Stimulated activated CD8-positive, alpha-beta memory T cell treated with anti-CD3 and anti-CD28 coated beads, Interleukin-7, amount 100 ng/mL, for 24 hours (primary cell): ENCODE data around the gene ASB7.
"Not testable (repeated sequence)": the region's sequence is repeated elsewhere in the genome, so short reads cannot be mapped to it uniquely, and the experiment has no call there.

Experiments used
- DNase-seq: peaks from one replicate; pipeline ENCODE4 v3.0.0-alpha.2; 2020; ENCODE audit warnings: low read depth

Gene ASB7, protein sequence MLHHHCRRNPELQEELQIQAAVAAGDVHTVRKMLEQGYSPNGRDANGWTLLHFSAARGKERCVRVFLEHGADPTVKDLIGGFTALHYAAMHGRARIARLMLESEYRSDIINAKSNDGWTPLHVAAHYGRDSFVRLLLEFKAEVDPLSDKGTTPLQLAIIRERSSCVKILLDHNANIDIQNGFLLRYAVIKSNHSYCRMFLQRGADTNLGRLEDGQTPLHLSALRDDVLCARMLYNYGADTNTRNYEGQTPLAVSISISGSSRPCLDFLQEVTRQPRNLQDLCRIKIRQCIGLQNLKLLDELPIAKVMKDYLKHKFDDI

DNA sequence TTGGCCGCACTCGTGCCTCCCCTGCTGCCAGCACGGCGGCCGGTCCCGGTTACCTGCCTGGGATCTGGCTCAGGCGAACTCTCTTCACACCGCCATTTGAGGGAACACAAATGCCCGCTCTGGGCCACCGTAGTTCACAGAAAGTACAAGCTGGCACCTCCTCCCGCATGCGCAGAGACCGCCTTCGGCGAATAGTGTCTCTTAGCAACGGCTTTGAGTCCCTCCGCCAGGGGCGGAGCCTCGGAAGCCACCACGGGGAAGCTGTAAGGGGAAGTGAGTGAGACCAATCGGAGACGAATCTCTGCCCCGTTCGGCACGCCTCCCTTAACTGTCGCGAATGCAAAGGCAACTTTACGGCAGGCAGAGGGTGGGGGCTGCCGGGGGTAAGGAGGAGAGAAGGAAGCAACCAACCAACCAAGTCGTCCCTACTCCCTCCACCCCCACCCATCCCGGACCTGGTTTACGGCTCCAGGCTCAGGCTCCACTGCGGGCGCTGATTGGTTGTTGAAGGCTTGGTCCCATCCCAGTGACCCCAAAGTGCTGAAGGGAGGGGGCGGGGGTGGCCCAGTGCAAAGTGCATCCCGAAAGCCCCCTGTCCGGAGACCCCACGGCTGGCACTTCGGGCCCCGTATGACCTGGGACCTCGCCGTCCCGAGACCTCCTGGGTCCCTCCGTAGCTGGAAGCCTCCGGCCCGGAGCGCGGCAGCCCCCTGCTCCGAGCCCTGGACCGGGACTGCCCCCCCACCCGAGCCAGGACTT, at the start of gene ASB7, which contains the start of gene LINS1:
Gene ASB7, plus strand, starts transcription at position 526 of the 759 bp plus-strand sequence. CDS start 9,628 bp downstream, outside the sequence.
Gene LINS1, minus strand, starts transcription at position 121 of the 759 bp plus-strand sequence. CDS start 21,342 bp downstream, outside the sequence.
- peak; percentile 98 for DNase-seq

DNA sequence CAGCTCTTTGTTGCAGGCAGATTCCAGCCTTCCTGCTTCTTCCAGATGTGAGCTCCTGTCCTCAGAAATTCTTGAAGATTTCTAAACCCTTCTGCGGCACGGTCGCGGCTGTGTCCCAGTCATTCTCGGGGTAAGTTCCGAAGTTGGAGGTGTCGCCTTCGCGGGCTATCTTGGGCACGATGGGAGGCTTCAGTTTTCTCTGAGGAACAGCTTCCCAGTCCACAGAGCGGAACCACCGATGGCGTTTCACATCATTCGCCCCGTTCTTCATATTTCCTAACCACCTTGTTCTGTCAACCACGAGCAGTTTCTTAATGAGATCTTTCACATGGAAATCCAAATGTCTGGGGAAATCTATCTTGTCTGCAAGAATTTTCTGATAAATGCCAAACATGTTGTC, 48.9 kb upstream of the ASB7 start:
- no peak for DNase-seq

DNA sequence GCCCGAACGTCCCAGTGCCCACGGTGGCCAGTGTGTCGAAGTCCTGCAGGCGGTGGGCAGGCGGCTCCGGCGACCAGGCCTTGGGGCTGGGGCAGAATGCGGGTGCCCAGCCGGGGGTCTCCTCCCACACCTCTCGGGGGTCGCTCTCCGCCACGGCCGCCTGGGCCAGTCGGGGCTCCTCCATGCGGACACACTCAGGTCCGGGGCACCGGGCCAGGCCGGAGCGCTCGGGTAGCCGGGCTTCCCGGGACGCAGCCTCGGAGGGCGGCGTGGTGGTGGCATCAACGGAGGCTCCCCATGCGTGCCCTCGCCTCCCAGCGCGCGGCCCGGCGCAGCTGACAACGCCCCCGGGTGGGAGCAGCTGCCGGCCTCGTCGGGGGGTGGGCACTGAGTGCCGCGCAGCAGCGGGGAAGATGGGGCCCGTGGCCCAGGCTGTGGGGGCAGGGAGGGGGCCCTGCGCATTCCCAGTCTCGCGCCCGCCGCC, 43.6 kb upstream of the ASB7 start:
- DNase-seq, result no peak

DNA sequence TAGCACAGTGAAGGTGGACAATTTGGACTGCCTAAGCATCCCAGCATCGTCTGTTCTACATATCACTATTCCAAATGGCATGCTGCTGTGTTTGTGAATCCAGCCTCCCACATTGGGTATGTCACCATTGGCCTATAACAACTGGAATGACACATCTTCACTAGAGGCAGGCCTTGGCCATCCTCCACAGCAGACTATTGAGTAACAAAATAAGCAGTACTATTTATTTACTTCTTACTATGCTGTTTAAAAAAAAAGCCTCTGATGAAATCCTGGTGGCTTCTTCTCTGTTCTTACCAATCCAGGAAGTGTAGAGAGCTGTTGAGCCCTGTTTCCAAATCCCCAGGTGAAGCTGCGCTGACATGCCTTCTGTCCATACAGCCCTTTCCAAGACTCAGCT, 43.1 kb upstream of the ASB7 start:
- no peak for DNase-seq

DNA sequence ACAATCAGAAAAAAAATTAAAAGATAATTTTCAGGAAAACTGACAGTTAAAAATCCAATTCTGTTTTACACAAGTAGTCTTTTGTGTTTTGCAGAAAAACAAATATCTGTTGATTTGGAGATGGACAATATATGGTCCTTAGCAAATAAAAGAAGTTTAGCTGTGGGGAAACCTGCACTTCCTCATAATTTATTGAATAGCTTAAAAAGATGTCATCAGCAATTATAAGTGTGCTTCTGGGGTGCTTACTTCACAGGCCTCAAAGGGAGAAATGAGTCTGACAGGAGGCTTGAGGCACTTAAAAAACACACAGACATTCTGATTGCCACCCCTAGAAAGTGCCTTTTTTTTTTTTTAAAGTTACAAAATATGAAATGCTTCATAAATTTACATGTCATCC, 42.1 kb upstream of the ASB7 start:
- no peak for DNase-seq

DNA sequence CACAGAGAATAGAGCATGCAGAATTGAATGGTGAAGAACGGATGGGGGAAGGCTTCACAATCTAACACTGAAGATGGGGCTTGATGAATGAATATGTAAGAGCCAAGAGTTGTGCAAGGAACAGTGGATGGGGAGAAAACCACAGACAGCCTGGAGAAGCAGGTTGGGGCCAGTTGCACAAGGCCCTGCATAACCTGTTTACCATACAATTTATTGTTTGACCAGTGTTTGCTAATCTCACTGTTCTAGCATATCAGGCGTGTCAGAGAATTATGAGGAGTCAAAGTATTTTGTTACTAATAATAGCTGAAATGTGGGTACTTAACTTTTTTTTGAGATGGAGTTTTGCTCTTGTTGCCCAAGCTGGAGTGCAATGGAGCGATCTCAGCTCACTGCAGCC, 36.8 kb upstream of the ASB7 start:
- no peak for DNase-seq

DNA sequence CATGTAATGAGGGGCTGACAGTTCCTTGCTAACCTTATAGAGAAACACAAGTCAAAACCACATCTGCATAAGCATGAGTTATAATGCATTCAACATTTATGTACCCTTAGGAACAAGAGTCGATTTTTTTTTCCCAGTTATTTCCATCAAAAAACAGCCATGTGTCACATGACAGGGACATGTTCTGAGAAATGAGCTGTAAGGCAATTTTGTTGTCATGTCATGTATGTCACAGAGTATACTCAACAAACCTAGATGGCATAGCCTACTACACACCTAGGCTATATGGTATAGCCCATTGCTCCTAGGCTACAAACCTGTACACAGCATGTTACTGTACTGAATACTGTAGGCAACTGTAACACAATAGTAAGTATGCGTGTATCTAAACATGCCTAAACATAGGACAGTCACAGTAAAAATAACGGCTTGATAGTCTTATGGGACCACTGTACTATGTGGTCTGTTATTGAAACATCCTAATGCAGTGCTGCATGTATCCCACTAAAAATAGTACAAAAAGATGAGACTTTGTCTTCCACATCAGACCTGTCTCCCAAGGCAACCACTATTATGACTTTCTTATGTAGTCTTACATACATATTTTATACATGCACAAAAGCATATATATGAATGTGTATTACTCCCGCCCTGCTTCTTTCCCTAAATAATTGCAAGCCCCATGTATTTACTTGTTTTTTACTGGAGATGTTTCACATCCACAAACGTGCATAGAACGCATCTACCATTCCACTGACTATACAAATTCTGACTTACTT, 35.4 kb upstream of the ASB7 start:
- DNase-seq, result no peak

DNA sequence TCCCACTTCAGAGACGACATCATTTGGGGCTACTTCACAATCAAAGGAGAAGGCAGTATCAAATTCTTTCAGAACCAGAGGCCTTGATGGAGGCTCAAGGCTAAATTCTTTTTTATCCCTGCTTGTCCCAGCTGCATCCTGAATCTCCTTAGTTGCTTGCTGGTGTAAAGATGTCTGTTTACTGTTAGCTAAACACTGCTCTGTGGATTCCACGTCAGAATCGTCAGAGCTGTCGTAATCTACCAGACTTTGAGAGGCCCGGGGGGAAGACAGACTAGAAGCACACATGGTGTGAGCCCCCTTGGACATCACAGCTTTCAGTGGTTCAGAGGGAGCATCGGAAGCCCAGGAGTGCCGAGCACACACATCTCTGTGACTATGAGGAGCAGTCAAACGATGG, 33.0 kb upstream of the ASB7 start:
- DNase-seq, result no peak

DNA sequence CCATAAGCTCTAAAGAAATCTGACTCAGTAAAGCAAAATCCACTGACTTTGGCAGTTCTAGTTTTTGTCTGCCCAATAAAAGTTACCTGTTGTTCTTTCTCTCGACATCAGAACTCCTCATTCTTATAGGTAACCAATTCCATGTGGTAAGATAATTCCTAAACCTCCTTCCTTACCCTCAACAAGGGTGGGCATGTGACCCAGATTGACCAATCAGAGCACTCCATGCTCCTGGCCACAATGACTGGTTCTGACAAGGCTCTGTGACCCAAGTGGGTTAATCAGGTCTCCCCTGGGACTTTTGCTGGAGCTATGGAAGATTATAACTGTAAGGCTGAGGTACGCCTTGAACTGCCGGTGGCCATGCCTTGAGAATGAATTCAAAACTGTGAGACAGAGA, 32.1 kb upstream of the ASB7 start:
- DNase-seq, result no peak

DNA sequence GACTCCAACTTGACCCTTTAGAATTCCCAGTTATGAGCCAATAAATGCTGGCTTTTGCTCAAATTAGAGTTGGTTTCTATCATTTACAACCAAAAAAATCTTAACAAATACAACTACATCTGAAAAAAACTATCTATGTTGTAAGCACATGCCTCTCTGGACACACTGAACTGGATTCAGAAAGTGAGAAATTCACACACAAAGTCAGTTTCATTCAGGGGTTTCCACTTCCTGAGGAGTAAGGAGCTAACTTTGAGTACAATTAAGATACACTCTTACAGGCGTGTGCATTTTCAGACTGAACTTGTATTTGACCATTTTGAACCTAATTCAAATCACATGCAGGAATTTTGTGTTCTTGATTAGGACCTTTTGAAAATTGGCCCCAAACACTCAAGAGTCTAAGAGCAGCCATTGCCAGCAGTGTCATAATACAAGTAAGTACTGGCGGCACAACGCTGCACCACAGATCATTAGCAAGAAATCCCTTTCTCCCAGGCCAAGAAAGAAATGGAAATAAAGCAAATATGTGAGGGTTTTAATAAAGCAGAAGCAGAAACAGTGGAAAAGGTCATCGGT, 31.6 kb upstream of the ASB7 start:
- DNase-seq, result no peak

DNA sequence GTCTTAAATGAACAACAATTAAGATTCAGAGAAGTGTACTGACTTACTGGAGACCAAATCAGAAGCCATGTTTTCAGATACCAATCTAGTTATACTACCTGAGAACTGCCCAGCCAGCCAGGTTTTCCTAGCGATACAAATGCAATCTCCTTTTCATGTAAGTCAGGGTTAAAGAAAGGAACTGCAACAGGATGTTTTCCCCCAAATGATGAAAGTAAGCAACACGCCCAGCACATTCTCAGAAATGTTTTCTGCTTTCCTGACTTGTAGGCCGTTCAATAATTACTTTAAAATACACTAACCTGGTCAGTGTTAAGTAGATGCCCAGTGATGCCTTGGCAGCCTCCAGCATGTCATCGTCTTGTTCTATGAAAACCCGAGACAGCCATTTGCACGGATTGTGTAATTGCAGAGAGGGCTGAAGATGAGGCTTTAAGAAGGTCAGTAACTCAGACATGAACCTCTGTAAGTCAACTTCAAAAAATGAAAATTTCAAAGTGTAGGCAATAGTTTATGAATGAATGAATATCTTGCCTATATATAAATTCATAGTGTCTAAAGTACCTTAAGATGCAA, 30.7 kb upstream of the ASB7 start:
- no peak for DNase-seq

DNA sequence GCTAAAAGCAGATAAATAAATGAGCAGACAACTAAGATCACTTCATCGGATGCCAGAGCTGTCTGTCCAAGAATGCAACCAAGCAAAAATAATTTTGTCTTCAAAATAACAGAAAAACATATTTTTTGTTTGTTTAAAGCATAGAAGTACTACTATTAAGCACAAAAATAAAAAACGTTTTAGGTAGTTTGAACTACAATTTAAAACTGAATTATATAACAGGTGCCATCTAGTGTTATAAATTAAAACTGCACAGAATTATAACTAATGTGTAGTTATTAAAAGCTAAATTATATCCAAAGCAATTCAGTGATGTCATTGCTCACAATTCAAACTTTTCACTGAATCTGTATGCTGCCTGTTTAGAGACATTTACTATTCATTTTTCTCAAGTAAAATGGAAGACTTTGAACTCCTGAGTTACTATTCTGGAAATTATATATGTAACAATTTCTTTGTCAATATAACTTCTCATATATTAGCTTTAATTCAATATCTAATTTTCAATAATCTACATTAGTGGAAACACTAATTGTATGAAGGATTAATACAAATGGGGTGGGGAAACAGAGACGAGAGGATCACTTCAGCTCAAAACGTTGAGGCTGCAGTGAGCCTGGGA, 29.9 kb upstream of the ASB7 start:
- DNase-seq, result no peak

DNA sequence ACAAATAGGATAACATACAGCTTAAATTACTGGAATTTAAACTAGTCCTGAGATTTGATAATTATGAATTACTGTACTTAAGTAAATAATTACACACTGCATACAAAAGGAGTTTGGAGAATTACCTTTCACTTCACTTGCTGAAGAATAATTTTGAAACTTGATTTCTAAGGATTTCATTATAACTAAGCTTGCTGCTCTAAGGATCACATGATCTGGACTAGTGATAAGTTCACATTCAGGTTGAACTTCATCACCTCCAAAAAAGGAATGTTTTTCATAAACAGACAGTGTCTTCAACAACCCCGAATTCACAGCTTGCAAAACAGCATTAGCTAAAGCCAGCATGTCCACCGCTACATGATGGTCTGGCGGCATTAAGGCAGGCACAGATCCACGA, 28.9 kb upstream of the ASB7 start:
- no peak for DNase-seq

DNA sequence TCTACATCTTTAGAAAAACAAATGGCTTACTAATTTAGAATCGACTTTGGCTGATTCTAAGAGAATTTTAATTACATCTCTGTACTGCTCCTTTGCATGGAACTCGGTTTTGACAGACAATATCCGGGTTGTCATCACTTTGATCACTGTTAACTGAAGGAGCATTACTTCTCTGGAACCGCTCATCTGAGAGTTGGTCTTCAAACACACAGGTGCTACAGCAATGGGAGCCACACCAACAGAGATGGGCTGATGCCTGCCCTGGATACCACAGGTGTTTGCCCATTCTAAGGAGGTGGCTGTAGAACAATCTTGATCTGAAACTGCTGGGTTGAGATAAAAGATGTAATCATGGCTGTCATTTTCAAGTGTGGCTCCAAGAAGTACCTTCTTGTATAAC, 22.0 kb upstream of the ASB7 start:
- DNase-seq, result no peak

DNA sequence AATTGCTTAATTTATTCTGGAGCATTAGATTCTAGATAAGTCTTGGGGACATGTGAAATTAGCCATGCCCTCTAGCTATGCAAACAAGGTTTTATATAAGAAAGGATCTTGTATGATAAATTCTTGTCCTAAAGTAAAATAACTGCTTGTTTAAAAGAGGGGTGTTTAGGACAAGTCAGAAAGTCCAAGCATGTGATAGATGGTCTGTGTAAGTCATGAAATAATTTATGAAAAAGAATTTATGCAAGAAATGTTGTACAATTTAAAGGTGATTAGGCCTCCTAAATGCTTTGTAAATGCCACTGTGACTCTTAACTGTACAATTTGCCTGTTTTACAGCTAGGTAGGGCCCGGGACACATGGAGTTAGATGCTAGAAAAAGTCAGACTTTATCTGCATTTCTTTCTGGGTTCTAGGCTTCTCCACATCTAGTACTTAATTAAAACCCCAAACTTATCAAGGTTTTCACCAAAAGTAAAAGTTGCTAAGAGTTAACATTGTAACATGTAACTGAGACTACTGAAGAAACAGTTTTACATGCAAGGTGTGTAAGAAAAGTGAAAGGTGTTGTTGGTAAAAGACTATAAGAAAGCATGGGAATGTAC, 13.6 kb upstream of the ASB7 start:
- no peak for DNase-seq

DNA sequence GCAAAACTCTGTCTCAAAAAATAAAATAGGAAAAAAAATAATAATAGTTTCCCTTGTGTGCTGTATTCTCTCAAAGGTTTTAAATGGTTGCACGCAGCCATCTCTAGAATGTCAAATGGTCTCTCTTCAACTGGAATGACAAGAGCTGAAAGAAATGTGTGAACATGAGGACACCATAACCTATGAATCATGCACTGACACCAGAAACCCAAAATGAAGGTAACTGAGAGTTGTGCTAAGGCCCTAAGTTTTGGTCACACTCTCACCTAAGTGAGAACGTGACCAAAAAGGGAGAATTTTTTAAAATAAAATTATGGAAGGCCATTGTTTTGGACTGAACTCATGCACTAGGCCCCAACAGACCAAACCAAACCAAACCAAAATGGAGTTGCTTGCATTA, 11.2 kb upstream of the ASB7 start:
- DNase-seq, result not testable (repeated sequence)

DNA sequence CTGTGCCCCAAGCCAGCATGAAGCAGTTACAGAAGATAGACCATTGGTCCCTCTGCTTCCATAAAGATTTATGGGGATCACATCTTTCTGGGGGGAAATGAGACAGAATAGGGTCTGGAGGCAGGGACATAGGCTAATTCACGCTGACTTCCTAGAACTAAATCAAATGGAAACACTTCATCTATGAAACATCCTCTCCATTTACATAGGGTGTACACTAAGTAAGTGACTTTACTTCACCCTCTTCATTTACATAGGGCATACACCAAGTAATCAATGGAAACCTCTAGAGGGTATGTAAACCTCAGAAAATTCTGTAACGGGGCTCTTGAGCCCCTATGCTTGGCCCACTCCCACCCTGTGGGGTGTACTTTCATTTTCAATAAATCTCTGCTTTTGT, 10.6 kb upstream of the ASB7 start:
- DNase-seq, result no peak

DNA sequence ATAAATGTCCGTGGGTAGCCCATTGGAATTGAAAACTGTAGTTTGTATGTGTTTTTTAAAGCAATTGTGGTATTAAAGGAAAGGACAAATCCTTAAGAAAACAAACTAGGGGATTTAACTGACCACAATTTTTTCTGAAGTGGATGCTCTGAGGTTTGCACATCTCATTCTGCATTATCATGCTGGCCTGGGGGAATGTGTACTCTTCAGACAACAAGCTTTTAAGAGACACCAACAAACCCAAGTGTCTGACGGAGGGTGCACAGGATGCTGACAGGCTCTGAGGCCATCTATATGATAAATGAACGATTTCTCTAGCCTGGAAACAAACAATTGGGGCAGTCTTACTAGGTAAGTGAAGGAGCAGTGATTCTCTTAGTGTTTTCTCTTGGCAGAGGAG, 9.5 kb upstream of the ASB7 start:
- no peak for DNase-seq

DNA sequence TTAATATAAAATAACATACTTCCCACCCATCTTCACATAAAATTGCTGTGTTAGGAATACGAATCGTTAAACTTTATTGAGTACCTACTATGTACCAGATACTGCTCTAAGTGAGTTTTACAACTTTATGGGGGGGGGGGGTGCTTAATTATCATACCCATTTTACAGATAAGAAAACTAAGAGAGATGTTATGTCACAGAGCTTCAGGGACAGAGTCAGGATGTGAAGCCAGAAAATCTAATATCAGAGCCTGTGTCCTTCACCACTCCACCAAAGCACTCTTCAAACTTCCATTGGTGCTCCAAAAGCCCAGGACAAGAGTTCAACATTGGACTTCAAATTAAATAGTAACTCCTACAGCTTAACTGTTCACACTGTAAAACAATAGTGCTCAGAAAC, 9.0 kb upstream of the ASB7 start:
- DNase-seq, result no peak

DNA sequence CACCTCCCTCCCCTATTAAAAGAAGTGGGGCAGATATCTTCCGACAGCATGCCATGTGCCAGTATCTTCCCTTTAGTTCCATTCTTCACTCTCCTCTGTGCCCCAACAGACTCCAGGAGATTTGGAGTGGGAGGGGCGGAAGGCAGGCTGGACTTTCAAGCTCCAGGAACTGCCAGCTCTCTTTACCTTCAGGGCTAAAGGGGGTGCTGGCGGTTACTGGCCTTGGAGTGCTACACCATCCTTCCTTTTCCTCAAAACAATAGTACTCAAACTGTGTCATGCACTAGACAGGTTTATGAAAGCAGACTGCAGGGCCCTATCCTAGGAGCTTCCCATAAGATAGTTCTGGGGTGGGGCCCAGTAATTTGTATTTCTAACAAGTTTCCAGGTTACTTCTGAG, 6.4 kb upstream of the ASB7 start:
- no peak for DNase-seq

DNA sequence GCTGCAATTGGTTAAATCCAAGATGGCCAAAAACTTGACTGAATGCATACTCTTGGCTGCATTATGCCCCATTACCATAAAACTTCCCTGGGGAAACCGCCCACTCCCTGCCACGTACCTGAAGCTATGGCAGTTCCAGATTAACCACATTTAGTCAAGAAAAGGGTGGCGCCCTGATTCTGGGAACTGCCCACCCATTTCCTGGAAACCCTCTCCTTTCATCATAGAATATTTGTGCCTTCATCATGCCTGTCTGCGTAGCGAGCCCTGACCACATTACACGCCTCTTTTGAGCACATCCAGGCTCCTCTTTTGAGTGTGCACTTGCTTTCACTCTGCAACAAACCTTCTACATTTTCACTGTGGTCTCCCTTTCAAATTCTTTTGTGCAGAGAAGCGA, 5.6 kb upstream of the ASB7 start:
- peak; percentile 88 for DNase-seq
